Astrocyte of the hippocampus (primary cell): ENCODE data around the gene AKT3.

Experiments used
- DNase-seq: peaks from one replicate; pipeline ENCODE4 v3.0.0; 2011; ENCODE audit warnings: low read depth, low spot score

The AKT3 gene

DNA sequence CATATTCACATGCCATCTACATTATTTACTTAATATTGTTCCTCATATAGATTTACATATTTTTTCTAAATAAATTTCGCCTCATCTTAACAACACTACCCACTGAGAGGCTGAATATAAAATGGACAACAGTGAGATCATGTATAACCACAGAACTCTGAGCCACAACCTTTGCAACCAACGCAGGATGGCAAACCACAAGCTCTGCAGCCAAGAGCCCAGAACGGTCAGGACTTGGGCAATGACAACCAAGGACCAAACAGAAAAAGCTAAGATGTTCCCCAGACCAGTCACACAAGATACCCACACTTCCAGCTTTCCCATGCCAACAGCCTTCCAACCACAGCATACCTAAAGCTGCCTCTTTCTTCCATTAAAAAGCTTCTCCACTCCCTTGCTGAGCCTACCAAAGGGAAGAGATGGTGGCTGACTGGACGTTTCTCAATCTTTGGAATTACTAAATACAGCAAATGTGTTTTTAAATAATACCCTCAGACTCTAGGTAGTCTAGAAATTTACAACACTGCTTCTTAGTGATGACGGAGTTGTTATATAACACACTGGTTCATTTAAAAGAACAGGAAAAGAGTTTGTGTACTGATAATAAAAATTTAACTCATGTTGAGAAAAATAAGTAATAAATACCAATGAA, 117.9 kb downstream of the AKT3 start:
- DNase-seq: peak; percentile 68

DNA sequence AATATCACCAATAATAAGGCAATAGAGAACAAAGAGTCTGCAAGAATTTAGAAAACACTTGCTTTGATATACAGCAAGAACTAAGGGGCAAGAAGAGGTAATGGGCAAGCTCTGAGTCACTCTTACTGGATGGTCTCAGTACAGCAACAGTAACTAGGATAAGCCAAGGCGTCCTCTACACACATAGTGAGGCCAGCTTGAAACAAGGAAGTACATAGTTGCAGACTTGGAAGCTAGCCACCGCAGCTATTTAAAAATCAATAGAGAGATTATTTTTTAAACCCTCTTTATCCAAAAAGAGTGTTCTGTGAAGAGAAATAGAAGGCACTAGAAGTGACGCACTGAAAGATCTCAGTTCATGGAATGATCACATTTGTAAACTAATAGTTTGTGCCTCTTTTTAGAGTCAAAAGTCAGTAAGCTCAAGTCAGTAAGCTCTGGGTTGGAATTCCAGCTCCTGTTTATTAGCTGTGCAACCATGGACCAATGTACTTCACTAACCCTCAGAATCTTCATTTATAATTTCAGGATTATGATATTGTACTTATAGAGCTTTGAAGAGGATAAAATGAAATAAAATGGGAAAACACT, 118.6 kb downstream of the AKT3 start:
- peak; percentile 69 for DNase-seq

DNA sequence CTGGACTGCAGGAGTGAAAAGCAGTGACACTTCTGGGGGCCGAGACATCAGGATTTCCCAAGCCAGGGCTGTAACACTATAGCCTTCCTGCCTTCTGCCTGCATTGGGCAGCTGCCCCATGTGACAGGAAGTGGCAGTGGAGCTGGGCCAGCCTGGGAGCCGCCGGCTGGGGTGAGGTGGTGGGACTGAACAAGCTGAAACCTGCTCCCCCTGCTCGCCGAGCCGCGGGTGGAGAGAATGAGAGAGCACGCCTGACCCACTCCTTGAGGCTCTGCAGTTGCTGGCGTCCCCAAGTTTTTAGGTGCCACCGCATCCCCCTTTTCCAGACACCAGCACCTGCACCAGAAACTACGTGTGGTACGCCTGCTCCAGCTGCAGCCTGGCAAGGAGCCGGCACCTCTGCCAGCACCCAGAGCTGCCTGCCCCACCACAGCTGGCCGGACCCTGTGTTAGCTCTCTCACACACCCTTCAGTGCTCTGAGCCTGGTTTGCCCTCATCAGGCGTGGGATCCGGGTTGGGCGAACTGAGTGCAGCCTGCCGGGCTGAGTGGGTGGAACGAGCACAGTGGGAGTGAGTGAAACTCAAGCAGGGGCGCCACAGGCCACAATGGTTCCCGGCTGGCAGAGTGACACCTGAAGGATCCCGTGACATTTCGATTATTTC, 119.4 kb downstream of the AKT3 start:
- DNase-seq: no peak

DNA sequence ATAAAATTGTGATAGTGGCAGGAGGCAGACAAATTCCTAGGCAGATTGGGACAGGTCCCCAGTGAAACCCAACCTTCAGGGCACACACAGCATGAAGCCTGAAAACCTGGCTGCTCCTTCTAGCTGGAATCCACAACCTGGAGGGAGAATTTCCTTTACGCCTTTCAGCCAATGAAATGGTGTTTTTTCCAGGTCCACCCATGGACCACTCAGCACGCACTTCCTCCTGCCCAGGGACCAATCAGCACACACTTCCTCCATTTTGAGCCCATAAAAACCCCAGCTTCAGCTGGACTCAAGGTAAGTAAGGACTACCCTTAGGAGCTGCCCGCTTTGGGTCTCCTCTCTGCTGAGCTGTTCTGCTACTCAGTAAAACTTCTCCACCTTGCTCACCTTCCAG, 120.1 kb downstream of the AKT3 start:
- no peak for DNase-seq

DNA sequence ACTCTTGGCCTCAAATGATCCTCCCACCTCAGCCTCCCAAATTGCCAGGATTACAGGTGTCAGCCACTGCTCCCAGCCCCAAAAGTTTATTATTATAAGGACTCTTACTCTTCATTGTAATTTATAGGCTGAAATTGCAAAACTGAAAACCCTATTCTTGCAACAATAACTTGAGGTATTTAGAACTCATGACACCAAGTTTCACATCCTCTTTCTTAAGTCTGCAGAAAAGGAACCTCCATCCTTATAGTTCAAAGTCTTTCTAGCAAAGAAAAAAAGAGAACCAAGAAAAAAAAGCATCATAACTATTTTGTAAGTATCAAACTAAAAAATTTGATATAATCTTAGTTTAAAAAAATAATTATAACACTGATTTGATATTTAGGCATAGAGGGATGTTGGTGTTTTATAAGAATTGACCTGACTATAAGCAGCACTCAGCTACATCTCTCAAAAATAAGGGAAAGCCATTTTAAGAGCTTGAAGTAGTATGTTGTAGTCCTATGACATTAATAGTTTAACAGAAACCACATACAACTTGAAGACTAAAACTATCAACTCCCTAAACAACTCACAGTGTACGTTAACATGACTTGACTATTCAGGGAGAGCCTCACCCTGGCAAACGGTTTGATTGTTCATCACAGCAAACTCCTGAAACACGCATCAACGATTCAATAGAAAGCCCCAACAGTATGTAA, 122.4 kb downstream of the AKT3 start:
- DNase-seq: no peak

DNA sequence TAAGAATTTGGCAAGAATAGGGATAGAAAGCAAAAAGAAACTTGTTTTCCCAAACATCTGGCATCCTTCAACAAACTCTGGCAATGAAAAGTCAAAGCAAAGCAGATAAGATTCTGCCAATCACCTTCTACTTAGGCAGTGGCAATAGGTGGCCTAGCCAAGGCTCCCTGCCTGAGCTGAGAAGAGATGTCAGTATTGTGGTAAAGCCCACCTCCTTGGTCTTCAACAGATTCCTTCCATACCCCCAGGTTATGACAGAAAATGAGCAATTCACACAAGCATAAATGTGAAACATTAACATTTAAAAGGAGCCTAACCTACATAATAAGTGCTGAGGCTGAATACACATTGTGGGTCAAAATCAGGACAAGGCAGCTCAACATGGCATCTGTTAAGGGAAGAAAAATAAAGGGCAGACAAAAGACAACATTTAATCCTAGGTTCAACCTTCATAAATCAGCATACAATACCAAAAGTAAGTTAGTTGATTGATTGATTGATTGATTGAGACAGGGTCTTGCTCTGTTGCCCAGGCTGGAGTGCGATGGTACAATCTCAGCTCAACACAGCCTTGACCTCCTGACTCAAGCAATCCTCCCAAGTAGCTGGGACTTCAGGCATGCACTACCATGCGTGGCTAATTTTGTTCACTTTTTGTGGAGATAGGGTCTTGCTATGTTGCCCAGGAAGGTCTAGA, 123.1 kb downstream of the AKT3 start:
- no peak for DNase-seq

DNA sequence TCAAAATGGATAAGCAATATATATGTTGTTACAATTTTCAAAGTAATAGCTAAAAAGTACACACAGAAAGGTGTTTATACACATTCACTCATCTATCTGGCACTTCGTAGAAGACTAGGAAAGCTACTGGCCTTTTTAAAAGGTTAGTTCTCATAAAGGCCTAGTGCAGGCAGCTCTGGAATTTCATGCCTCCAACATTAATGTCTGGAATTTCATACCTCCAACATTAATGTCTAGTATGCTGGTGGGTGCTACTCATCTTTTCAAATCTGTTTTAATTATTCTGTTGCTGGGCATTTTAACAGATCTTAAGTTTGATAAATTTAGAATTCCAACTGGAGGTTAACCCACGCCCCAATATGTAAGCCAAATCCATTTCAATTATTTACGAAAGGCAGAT, 124.2 kb downstream of the AKT3 start:
- no peak for DNase-seq

DNA sequence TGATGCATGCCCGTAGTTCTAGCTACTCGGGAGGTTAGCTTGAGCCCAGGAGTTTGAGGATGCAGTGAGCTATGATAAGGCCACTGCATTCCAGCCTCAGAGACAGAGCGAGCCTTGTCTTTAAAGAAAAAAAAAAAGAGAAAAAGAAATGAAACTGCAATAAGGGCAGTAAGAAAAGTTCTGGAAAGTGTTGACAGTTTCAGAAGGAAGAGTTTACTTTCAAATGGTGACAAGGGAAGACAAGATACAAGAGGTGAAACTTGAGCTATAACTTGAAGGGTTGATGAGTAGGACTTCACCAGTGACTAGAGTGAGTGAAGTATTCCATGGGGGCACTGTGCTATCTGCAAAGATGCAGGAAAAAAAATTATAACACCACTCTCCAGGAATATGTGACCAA, 125.0 kb downstream of the AKT3 start:
- no peak for DNase-seq

DNA sequence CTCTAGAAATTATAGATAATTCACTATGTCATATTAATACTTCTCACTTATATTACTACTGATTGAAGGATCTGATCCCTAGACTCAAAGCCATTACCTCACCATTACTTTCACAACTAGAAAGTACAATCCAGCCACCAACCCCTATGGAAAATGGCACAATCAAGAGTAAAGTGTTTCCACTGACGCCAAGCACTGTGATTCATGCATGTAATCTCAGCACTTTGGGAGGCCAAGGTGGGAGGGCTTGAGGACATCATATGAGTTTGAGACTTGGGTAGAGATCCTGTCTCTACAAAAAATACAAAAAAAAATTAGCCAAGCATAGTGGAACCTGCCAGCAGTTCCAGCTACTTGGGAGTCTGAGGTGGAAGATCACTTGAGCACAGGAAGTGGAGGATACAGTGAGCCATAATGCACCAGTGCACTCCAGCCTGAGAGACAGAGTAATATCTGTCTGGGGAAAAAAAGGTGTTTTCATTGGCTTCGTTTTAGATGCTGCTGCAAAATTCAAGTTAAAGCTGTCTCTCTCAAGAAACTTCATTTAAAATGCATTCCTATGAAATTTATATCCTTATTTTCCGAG, 126.5 kb downstream of the AKT3 start:
- DNase-seq: no peak

DNA sequence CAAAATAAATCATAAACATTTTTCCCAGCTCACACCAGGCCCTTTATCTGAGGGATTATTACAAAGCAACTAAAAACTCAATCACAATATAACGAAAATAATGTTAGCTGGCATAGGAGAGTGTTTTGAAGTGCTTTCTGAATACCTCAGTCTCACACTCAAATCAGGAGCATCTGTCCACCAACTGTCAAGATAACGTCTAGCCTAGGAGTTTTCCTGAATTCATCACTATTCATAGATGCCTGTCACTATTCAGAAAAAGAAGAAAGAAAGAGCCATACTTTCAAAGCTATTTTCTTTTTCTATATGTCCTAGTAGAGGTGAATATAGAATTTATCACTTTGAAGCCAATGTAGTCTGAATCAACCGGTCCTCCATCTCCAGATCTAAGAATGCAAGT, 127.0 kb downstream of the AKT3 start:
- DNase-seq: no peak

DNA sequence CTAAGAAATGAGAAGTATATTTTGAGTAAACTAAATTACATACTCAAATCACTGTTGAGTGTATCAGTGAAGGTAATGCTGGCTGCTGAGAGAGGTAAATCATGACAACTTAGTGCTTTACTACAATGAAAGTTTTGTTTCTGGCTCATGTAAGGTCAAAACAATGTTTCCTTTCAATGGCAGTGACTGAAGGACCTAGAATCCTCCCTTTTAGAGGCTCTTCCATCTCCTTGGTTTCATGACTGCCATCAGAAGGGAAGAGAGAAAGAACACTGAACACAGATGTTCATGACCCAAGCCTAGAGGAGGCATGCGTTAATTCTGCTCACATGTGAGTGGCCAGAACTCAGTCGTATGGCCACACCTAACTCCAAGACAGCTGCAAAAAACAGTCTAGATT, 130.6 kb downstream of the AKT3 start:
- DNase-seq: no peak

DNA sequence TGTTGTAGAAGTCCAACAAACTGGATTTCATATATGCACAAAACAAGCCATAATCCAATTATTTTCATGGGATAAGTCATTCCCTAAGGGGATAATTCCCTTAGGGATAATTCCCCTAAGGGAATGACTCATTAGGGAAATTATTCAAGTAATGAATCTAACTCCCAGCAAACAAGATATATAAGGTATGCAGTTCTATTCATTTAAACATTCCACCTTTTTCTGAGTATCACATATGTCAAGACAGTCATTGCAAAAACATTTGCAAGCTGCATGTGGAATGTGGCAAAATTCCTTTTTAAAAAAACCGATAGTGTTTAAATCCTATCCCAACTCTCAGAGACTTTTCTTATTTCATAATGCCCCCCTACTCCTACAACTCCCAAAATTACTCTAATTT, 131.2 kb downstream of the AKT3 start:
- peak; percentile 74 for DNase-seq

DNA sequence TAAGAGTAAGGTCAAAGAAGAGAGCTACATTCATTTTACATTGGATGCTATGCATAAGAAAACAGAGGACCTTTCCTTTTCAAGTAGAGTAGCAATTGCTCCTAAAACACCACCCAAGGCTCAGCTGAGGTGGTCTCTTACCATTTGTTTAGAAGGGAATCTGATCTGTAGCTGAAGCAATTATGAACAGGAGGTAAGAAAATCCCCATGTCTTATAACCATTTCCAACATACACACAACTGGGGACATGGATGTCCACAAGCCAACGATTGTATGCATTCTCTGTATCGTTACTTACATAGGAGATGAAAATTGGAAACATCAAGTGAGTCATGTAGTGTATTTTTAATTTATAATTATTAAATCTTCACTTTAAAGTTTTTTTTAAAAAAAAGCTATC, 132.0 kb downstream of the AKT3 start:
- DNase-seq: no peak

DNA sequence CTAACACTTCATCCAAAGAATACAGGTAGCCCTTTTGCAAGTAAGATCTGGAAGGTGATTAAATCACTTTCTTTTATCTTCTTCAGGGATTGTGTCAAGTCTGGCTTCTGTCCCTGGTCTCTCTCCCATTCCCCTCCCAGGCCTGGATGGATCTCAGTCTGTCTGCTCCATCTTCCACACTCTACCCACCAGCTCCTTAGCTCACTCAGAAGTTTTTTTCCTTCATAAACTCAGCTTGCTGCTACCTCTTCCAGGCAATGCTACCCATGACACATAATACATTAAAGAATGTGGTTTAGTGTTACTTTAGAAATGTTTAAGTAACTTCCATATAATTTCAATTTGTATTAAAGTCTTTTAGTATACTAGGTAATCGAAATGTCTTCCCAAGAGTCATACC, 133.1 kb downstream of the AKT3 start:
- no peak for DNase-seq

DNA sequence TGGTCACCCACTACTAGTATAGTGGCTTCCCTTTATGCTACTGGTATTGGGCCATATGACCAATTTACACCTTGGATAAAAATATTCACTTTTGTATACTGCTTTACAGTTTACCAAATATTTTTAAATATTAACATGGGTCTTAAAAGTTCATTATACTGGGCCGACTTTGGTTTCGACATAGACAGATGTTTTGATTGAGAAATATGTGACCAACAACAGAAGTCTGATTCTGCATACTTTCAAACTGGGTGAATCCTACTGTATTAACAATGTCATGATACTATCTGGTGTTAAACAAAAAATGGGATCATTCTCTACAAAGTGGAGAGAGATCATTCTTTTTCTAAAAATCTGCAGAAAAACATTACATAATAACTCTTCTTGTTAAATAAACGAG, 134.8 kb downstream of the AKT3 start:
- DNase-seq: no peak

DNA sequence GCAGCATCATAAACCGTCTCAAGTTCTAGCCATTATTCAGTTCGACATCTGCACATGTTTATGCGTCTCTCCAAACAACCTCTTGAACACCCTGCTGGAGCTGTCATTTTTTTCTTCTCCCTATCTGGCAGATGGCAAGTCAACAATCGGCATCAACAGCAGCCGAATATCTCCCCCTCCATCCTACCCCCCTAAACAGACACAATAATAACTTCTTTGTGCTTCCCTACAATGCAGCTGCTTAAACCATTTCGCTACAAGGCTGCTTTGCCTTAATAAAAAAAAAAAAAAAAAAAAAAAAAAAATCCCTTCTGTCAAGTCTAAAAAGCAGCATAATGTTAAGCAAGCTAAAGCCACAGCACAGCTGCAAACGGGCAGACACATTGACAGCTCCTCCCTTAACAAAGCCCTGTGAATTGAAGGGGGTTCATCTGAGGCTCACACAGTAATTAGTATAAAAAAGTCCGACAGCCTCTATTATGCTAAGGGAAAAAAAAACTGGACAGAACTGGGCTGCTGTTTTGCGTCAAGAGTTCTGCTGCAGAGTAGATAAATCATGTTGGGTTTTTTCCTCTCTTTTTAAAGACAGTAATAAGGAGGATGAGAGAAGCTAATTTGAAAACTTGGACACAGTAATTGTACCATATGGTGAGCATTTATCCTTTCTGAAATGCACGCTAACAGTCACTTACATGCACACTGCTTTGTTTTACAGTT, 136.4 kb downstream of the AKT3 start:
- peak; percentile 42 for DNase-seq

DNA sequence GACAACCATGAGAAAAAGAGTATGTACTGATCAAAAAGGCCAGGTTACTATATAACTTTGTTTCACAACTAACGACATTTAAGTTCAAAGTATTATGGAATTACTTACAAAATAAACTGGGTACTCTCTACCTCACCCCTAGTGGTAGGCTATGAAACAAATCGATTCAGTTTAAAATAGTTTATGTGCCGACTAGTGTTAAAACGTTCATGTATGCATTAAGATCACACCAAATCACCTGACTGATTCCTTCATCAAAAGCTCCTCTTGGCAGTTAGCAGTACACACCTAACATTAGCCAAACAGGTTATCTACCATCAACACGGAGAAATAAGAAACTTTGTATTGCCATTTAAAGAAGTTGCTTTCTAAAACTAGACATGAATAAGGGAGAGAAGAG, 137.1 kb downstream of the AKT3 start:
- peak; percentile 26 for DNase-seq

DNA sequence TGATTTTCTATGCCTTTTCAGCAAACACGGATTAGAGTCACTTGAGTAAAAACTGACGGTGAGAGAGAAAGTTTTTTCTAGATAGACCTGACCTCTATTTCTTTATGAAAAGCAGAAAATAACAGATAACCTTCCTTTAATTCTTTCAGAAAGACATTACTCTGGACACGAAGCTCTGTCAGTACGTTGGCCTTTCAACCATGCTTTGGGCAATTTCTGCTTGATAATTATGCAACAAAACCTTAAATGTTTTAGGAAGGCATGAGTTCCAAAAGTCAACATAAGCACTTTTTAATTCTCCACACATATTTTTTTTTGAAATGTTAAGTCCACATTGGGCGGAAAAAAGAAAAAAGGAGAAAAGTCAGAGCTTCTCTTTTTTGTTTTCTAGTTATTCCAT, 137.8 kb downstream of the AKT3 start:
- no peak for DNase-seq

DNA sequence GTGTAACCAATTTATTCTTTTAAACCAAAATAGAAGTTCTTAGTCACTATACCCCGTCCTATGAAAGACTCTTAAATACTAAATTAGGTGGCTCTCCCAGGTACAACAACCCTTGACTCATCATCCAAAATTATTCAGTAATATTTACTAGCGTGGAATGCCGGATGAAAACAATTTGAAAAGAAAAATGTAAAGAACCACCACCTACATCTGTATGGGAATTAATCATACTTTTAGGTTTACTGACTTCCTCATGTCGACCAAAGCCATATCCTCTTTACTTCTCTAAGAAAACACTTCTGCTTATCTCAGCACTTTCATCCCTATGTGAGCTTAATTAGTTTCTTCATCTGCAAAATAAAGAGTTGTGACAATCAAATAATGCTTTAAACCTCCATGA, 139.6 kb downstream of the AKT3 start:
- DNase-seq: no peak

DNA sequence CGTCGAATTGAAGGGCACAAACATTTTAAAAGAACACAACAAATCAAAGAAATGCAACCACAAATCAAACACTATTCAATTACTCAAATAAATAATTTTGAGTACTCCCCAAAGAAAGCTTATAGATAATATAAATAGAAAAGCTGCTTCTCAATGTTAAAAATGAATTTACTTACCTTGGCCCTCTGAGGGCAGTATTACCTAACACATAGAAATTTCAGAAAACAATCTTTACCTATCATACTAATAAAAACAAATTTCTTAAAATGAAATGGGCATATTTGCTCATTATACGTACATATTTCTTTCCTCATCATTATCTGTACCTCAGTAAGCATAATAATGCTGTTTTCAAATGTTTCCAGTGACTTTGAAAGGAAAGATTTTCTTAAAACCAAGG, 141.8 kb downstream of the AKT3 start:
- no peak for DNase-seq

DNA sequence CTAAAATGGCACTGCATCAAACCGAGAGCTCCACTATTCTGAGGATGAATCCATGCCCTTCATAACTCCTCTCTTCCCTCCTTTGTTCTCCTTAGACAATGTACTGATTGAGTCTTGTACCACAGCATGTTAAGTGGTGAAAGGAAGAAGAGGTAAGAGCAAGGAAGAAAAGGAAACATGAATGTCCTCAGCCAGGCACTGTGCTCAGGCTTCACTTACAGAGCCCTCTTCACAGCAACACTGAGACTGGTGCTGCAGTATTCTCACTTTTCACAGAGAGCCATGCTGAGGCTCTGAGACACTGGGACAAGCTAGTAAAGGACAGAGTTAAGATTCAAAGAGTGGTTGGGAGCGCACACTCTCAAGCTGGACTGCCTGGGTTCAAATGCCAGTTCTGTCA, 143.5 kb downstream of the AKT3 start:
- DNase-seq: no peak
